Vagina (tissue), 2 donors: Measurements from ENCODE around the gene INSR. TPM values are rescaled to one million over a fixed set of nuclear protein-coding genes. Genes with fewer than 3 reads are reported as not detected.
A peak's percentile ranks its signal among the peaks of the same experiment; 100 is the strongest.

Source experiments
- DNase-seq, 2 donors: peaks; one replicate each; pipeline ENCODE4 v3.0.0-alpha.2; 2017; ENCODE audit errors: extremely low spot score in 2 of 2
- H3K27ac ChIP-seq: fragments of 200-600 bp; sonication (generic); one replicate; pipeline ENCODE4 v1.5.1; 2019
- H3K27me3 ChIP-seq: fragments of 200-600 bp; sonication (generic); one replicate; pipeline ENCODE4 v1.5.1; 2019
- H3K36me3 ChIP-seq, 2 donors: fragments of 200-600 bp; sonication (generic); one replicate each; pipeline ENCODE4 v1.5.1; 2017 to 2019
- H3K4me1 ChIP-seq: fragments of 200-600 bp; sonication (generic); one replicate; pipeline ENCODE4 v1.5.1; 2019
- H3K4me3 ChIP-seq, 2 donors: fragments of 200-600 bp; sonication (generic); 1 replicate in 1 of 2; 2 replicates in 1 of 2; pipeline ENCODE4 v1.5.1; 2016 to 2019
- H3K9me3 ChIP-seq: fragments of 200-600 bp; sonication (generic); one replicate; pipeline ENCODE4 v1.5.1; 2019
- POLR2A ChIP-seq, 2 donors: fragments of 450-650 bp; IDR thresholded peaks; one replicate each; pipeline ENCODE4 v1.6.1; 2017; ENCODE audit warnings: antibody characterized with exemption in 2 of 2, mild to moderate bottlenecking in 2 of 2, moderate library complexity in 2 of 2
- POLR2AphosphoS5 ChIP-seq, 2 donors: sonication (generic); formaldehyde crosslinking; IDR thresholded peaks; one replicate each; pipeline ENCODE4 v1.9.0; 2017; ENCODE audit warnings: antibody characterized with exemption in 2 of 2, mild to moderate bottlenecking in 2 of 2, low read depth in 1 of 2; ENCODE audit not compliant: insufficient read depth in 1 of 2
- intact Hi-C: fragments of 100-400 bp; cut with DNase I; formaldehyde crosslinking; loops from one replicate; pipeline ENCODE4 v1.15.1; 2023
- total RNA-seq: library from RNA; depleted of rRNA; stranded (reverse); fragments of >200 nt; gene quantifications from one replicate; pipeline ENCODE4 v1.2.3, GENCODE V29; 2016
- TF ChIP-seq, protein P1 (sequence below), 3 experiments: fragments of 450-650 bp in 2 of 3; fragments of 200-600 bp in 1 of 3; sonication (generic) in 1 of 3; IDR thresholded peaks; one replicate each; pipeline ENCODE4 v1.5.1; 2017 to 2019; ENCODE audit warnings: antibody characterized with exemption in 3 of 3, mild to moderate bottlenecking in 2 of 3, moderate library complexity in 2 of 3

Gene INSR
- total RNA-seq, 1 donor from 2014 or later: 86.7 TPM

DNA sequence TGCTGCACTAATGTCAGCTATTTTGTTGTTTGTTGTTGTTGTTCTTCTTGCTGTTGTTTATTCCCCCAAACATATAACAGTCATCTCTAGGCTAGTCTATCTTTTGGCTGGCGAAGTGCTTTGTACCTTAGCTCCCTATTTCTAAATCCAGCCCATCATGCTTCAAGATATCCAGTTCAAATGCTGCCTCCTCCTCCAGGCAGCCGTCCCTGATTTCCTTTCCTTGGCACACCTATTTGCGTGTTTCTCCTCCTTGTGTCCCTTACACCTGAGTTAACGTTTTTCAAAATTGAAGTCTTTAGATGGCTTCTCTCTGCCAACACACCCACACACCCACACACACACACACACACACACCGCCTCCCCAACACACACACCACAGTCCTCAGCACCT lies 25.5 kb downstream of the INSR start:
- Histone ChIP-seq H3K36me3 (peaks cover 0 to 13% of the 10 kb centered on the region in 2 donors), H3K4me1 (peaks cover 13% of the 10 kb centered on the region), H3K4me3 (no peak overlapping the region), H3K27ac (no peak overlapping the region), H3K9me3 (no peaks in the 10 kb centered on the region), H3K27me3 (no peaks in the 10 kb centered on the region)
- intact Hi-C loops: no loop called here
- TF ChIP-seq, protein P1, sequence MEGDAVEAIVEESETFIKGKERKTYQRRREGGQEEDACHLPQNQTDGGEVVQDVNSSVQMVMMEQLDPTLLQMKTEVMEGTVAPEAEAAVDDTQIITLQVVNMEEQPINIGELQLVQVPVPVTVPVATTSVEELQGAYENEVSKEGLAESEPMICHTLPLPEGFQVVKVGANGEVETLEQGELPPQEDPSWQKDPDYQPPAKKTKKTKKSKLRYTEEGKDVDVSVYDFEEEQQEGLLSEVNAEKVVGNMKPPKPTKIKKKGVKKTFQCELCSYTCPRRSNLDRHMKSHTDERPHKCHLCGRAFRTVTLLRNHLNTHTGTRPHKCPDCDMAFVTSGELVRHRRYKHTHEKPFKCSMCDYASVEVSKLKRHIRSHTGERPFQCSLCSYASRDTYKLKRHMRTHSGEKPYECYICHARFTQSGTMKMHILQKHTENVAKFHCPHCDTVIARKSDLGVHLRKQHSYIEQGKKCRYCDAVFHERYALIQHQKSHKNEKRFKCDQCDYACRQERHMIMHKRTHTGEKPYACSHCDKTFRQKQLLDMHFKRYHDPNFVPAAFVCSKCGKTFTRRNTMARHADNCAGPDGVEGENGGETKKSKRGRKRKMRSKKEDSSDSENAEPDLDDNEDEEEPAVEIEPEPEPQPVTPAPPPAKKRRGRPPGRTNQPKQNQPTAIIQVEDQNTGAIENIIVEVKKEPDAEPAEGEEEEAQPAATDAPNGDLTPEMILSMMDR (IDR thresholded peaks at IDR 0.05): no peak
- TF ChIP-seq POLR2AphosphoS5 (IDR thresholded peaks at IDR 0.05; ENCODE audit: insufficient read depth in 1 of 2, low read depth in 1 of 2): no peak
- TF ChIP-seq POLR2A (IDR thresholded peaks at IDR 0.05): no peak
- no peak for DNase-seq

DNA sequence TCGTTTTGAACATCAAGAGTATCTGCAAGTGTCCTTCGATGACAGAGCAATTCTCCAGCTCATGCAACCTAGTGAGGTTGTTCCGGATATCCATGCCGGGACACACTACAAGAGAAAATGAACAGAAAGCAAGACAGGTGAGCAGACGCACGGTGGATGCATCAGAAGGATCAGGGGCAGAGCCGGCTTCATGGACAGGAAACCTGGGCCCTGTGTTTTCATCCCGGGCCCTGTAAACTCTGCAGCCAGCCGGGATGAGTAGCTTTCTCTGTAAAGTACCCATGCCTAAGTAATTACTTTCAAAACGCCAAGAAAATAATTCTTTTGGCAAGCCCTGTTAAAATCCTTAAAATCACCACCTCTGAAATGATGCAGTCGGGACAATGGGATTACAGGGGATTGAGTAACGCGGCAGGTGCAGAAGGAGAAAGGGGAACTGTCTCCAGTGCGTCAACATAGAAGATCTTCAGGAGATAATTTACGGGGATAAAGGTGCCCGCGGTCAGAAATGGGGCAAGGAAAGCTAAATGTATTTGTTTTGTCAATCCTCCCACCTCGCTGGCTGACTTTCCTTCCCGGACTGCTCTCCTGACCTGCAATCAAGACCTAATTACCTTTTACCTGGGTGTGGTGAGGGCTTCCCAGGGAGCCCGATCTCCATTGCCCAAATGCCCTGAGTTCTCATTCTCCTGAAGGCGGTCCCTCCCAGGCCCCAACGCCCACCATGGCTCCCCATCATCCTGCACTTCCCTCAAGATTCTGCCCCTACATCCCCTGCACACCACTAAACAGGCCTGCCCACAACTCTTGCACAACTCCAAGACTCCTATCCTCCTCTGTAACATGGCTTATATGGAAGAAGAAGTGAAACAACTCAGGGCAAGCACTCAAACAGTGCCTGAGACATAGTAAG lies 26.2 kb downstream of the INSR start:
- Histone ChIP-seq H3K4me1 (peaks cover 19% of the 10 kb centered on the region), H3K36me3 (peaks cover 0 to 13% of the 10 kb centered on the region in 2 donors), H3K27me3 (no peaks in the 10 kb centered on the region), H3K4me3 (no peak overlapping the region), H3K27ac (no peak overlapping the region), H3K9me3 (no peaks in the 10 kb centered on the region)
- intact Hi-C loops: no loop called here
- TF ChIP-seq POLR2AphosphoS5 (IDR thresholded peaks at IDR 0.05; ENCODE audit: insufficient read depth in 1 of 2, low read depth in 1 of 2): no peak
- TF ChIP-seq, protein P1 (IDR thresholded peaks at IDR 0.05): no peak
- TF ChIP-seq POLR2A (IDR thresholded peaks at IDR 0.05): no peak
- no peak for DNase-seq

DNA sequence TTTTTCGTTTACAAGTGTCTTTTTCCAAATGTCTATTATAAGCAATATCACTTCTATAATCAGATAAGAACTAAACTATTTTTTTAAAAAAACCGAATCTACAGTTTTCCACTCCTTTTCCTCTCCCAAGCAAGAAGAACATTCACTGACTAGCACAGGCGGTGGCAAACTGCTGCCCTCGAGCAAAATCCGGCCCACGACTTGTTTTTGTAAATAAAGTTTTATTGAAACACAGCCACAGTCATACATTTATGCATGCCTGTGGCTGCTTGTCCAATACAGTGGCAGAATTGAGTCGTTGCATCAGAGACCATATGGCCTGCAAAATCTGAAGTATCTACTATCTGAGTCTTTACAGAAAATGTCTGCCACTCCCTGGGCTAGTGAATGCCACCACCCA lies 27.4 kb downstream of the INSR start:
- intact Hi-C loops: no loop called here
- H3K9me3 ChIP-seq: no peaks in the 10 kb centered on the region
- H3K27ac ChIP-seq: no peak overlapping the region
- H3K4me3 ChIP-seq: no peak overlapping the region
- TF ChIP-seq POLR2AphosphoS5 (IDR thresholded peaks at IDR 0.05; ENCODE audit: insufficient read depth in 1 of 2, low read depth in 1 of 2): no peak
- TF ChIP-seq, protein P1 (IDR thresholded peaks at IDR 0.05): no peak
- TF ChIP-seq POLR2A (IDR thresholded peaks at IDR 0.05): no peak
- peaks cover 0 to 13% of the 10 kb centered on the region in 2 donors for H3K36me3 ChIP-seq
- DNase-seq: no peak
- peaks cover 23% of the 10 kb centered on the region for H3K4me1 ChIP-seq
- no peaks in the 10 kb centered on the region for H3K27me3 ChIP-seq

DNA sequence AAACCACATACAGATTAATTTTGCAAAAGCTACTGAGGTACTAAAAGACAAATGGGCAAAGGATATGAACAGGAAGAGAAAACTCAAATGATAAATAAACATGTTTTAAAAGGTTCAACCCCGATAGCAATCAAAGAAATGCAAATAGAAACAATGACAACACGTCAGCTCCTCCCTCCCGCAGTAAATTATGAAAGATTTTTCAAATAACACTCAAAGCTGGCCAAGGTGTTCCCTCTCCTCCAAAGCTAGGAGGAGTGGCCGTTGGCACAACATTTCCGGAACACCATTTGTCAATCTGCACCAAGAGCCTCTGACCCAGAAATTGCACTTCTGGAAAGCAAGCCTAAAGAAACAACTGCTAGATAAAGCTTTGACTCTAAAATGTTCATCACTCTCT lies 28.3 kb downstream of the INSR start:
- DNase-seq: no peak
- H3K9me3 ChIP-seq: no peaks in the 10 kb centered on the region
- peaks cover 0 to 13% of the 10 kb centered on the region in 2 donors for H3K36me3 ChIP-seq
- H3K4me1 ChIP-seq: peaks cover 29% of the 10 kb centered on the region
- no peak for TF ChIP-seq POLR2A (IDR thresholded peaks at IDR 0.05)
- TF ChIP-seq POLR2AphosphoS5 (IDR thresholded peaks at IDR 0.05; ENCODE audit: insufficient read depth in 1 of 2, low read depth in 1 of 2): peak in 1 of 2 donors; percentile 24
- intact Hi-C loops: no loop called here
- no peaks in the 10 kb centered on the region for H3K27me3 ChIP-seq
- no peak overlapping the region for H3K4me3 ChIP-seq
- H3K27ac ChIP-seq: peak overlapping the region; percentile 59

DNA sequence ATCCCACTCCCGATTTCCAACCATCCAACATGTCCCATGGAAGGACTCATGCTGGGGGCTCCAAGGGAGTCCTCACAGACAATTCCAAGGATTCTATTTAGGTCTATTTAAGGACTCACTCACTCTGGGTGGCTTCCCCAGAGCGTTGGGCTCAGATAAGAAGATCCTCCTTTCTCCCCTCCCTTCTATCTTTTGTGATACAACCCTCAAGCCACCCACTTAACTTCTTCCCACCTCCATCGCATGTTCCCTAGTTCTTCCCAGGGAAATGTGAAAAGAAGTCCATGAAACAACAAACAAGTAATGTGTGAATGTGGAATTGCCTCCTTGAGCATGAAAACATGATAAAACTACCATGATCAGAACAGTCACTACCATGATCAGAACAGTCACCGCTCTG lies 29.4 kb downstream of the INSR start:
- H3K27ac ChIP-seq: peak overlapping the region; percentile 59
- no peak overlapping the region for H3K4me3 ChIP-seq
- H3K27me3 ChIP-seq: no peaks in the 10 kb centered on the region
- no peaks in the 10 kb centered on the region for H3K9me3 ChIP-seq
- no peak for DNase-seq
- H3K4me1 ChIP-seq: peaks cover 40% of the 10 kb centered on the region
- TF ChIP-seq, protein P1 (IDR thresholded peaks at IDR 0.05): no peak
- peaks cover 0 to 13% of the 10 kb centered on the region in 2 donors for H3K36me3 ChIP-seq
- intact Hi-C loops: no loop called here
